ENCODE results near the gene MAP2K5.

MAP2K5 gene

DNA sequence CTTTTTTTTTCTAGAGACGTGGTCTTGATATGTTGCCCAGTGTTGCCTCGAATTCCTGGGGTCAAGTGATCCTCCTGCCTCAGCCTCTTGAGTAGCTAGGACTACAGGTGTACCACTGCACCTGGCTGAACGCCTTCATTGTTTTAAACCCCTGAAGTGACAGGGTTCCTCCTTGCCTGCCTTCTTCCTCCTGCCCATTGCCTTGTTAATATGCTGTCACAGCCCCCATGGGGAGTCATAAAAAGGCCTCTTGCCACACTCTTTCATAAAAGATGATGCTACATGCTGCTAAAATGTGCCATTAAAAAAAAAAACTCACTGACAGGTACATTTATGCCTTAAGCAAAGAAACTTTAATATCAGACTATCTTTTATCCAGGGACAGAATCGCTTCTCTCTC, 166.0 kb downstream of the MAP2K5 start:
- Histone ChIP-seq H3K4me2 (ENCODE audit: insufficient read depth, low read length, poor library complexity, severe bottlenecking) (no peak overlapping the region), H2BK12ac (ENCODE audit: low read length) (no peak overlapping the region), H2BK120ac (ENCODE audit: low read depth, low read length) (no peak overlapping the region), H2BK15ac (ENCODE audit: low read length) (no peak overlapping the region), H3K4me1 (ENCODE audit: control insufficient read depth in 2 of 2, insufficient read depth in 1 of 2, low read depth in 1 of 2, low read length in 2 of 2) (peaks cover 2 to 12% of the 10 kb centered on the region in 2 donors), H3K27ac (replicated peaks; ENCODE audit: low read length) (no peak overlapping the region), H4K91ac (ENCODE audit: low read depth, low read length, poor library complexity) (no peak overlapping the region), H3K9me3 (replicated peaks in 1 of 2; ENCODE audit: control insufficient read depth in 2 of 2, insufficient read depth in 1 of 2, low read depth in 1 of 2, low read length in 2 of 2) (no peaks in the 10 kb centered on the region), H3K9ac (ENCODE audit: low read depth, low read length, poor library complexity) (no peak overlapping the region), H3K4ac (ENCODE audit: low read length) (no peak overlapping the region), H3K14ac (ENCODE audit: low read length) (no peak overlapping the region), H3K27me3 (ENCODE audit: control insufficient read depth in 3 of 3, insufficient read depth in 3 of 3, low read depth in 1 of 3, low read length in 3 of 3) (no peaks in the 10 kb centered on the region), H3K23ac (ENCODE audit: low read depth, low read length, poor library complexity) (no peak overlapping the region), H2AFZ (ENCODE audit: low read length) (no peak overlapping the region), H3K4me3 (ENCODE audit: low read length in 2 of 2) (no peak overlapping the region), H2AK5ac (ENCODE audit: low read depth, low read length) (no peak overlapping the region), H3K79me1 (ENCODE audit: low read depth, low read length) (no peaks in the 10 kb centered on the region), H3K18ac (ENCODE audit: low read length) (no peak overlapping the region), H3K36me3 (replicated peaks in 1 of 2; ENCODE audit: control insufficient read depth in 2 of 2, insufficient read depth in 2 of 2, low read length in 2 of 2) (no peaks in the 10 kb centered on the region), H2BK5ac (ENCODE audit: low read length) (no peak overlapping the region), H4K8ac (ENCODE audit: low read depth, low read length) (no peak overlapping the region)
- no peak for DNase-seq (ENCODE audit: low spot score)
- WGBS, 2 donors (ENCODE audit: extremely low coverage in 2 of 2, insufficient read length in 2 of 2, insufficient replicate concordance in 1 of 2), result no CpG with 5 or more reads among the region's 4 CpGs

DNA sequence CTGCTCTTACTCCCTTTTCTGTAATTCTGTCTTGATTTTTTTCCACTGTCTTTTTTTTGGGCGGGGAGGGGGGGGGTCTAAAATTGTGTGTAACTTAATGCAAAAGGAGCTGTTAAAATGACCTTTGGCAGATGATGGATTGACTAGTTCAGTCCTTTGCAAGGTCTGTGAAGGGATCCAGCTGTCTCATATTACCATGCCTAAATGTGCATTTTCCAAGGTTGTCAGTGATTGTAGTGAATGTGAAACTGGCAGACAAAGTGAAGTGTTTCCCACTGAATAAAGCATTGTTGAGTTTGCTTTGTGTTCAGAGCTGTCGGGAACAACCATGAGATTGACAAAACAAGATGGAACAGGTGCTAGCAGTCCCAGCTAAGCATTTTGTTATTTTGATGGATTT, 172.7 kb downstream of the MAP2K5 start:
- Histone ChIP-seq H4K91ac (ENCODE audit: low read depth, low read length, poor library complexity) (no peak overlapping the region), H3K14ac (ENCODE audit: low read length) (no peak overlapping the region), H2AFZ (ENCODE audit: low read length) (no peak overlapping the region), H3K4ac (ENCODE audit: low read length) (no peak overlapping the region), H3K4me1 (ENCODE audit: control insufficient read depth in 2 of 2, insufficient read depth in 1 of 2, low read depth in 1 of 2, low read length in 2 of 2) (peaks cover 3 to 20% of the 10 kb centered on the region in 2 donors), H4K8ac (ENCODE audit: low read depth, low read length) (no peak overlapping the region), H2BK120ac (ENCODE audit: low read depth, low read length) (no peak overlapping the region), H3K4me2 (ENCODE audit: insufficient read depth, low read length, poor library complexity, severe bottlenecking) (no peak overlapping the region), H3K36me3 (replicated peaks in 1 of 2; ENCODE audit: control insufficient read depth in 2 of 2, insufficient read depth in 2 of 2, low read length in 2 of 2) (no peaks in the 10 kb centered on the region), H3K79me1 (ENCODE audit: low read depth, low read length) (no peaks in the 10 kb centered on the region), H3K9me3 (replicated peaks in 1 of 2; ENCODE audit: control insufficient read depth in 2 of 2, insufficient read depth in 1 of 2, low read depth in 1 of 2, low read length in 2 of 2) (no peaks in the 10 kb centered on the region), H2AK5ac (ENCODE audit: low read depth, low read length) (no peak overlapping the region), H3K18ac (ENCODE audit: low read length) (no peak overlapping the region), H3K27ac (replicated peaks; ENCODE audit: low read length) (no peak overlapping the region), H3K4me3 (ENCODE audit: low read length in 2 of 2) (no peak overlapping the region), H3K23ac (ENCODE audit: low read depth, low read length, poor library complexity) (no peak overlapping the region), H2BK15ac (ENCODE audit: low read length) (no peak overlapping the region), H2BK12ac (ENCODE audit: low read length) (no peak overlapping the region), H2BK5ac (ENCODE audit: low read length) (no peak overlapping the region), H3K9ac (ENCODE audit: low read depth, low read length, poor library complexity) (no peak overlapping the region), H3K27me3 (ENCODE audit: control insufficient read depth in 3 of 3, insufficient read depth in 3 of 3, low read depth in 1 of 3, low read length in 3 of 3) (no peaks in the 10 kb centered on the region)
- no peak for DNase-seq (ENCODE audit: low spot score)
- WGBS, 2 donors (ENCODE audit: extremely low coverage in 2 of 2, insufficient read length in 2 of 2, insufficient replicate concordance in 1 of 2), result no CpG with 5 or more reads among the region's 2 CpGs

DNA sequence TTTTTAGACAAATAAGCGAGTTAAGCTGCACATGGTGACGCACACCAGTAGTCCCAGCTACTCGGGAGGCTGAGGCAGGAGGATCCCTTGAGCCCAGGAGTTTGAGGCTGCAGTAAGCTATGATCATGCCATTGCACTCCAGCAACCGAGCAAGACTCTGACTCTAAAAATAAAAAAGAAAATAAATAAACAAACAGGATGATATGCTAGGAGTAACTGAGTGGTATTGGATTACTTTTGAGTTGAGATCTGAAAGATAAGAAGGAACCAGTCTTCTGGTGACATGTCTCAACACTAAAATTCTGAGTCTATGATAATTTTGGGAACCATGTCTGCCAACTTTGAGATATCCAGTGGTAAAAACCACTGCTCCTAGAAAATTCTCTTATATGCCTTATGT, 173.7 kb downstream of the MAP2K5 start:
- Histone ChIP-seq H3K27ac (replicated peaks; ENCODE audit: low read length) (no peak overlapping the region), H3K36me3 (replicated peaks in 1 of 2; ENCODE audit: control insufficient read depth in 2 of 2, insufficient read depth in 2 of 2, low read length in 2 of 2) (no peaks in the 10 kb centered on the region), H3K27me3 (ENCODE audit: control insufficient read depth in 3 of 3, insufficient read depth in 3 of 3, low read depth in 1 of 3, low read length in 3 of 3) (no peaks in the 10 kb centered on the region), H2AK5ac (ENCODE audit: low read depth, low read length) (no peak overlapping the region), H3K4me1 (ENCODE audit: control insufficient read depth in 2 of 2, insufficient read depth in 1 of 2, low read depth in 1 of 2, low read length in 2 of 2) (peaks cover 3 to 20% of the 10 kb centered on the region in 2 donors), H3K79me1 (ENCODE audit: low read depth, low read length) (no peaks in the 10 kb centered on the region), H3K9ac (ENCODE audit: low read depth, low read length, poor library complexity) (no peak overlapping the region), H3K9me3 (replicated peaks in 1 of 2; ENCODE audit: control insufficient read depth in 2 of 2, insufficient read depth in 1 of 2, low read depth in 1 of 2, low read length in 2 of 2) (no peaks in the 10 kb centered on the region), H3K18ac (ENCODE audit: low read length) (no peak overlapping the region), H3K14ac (ENCODE audit: low read length) (no peak overlapping the region), H2BK5ac (ENCODE audit: low read length) (no peak overlapping the region), H4K8ac (ENCODE audit: low read depth, low read length) (no peak overlapping the region), H3K4me3 (ENCODE audit: low read length in 2 of 2) (no peak overlapping the region), H3K23ac (ENCODE audit: low read depth, low read length, poor library complexity) (no peak overlapping the region), H2AFZ (ENCODE audit: low read length) (no peak overlapping the region), H2BK12ac (ENCODE audit: low read length) (no peak overlapping the region), H2BK120ac (ENCODE audit: low read depth, low read length) (no peak overlapping the region), H2BK15ac (ENCODE audit: low read length) (no peak overlapping the region), H3K4ac (ENCODE audit: low read length) (no peak overlapping the region), H4K91ac (ENCODE audit: low read depth, low read length, poor library complexity) (no peak overlapping the region), H3K4me2 (ENCODE audit: insufficient read depth, low read length, poor library complexity, severe bottlenecking) (no peak overlapping the region)
- no peak for DNase-seq (ENCODE audit: low spot score)
- WGBS, 2 donors (ENCODE audit: extremely low coverage in 2 of 2, insufficient read length in 2 of 2, insufficient replicate concordance in 1 of 2), result no CpG with 5 or more reads among the region's 4 CpGs

DNA sequence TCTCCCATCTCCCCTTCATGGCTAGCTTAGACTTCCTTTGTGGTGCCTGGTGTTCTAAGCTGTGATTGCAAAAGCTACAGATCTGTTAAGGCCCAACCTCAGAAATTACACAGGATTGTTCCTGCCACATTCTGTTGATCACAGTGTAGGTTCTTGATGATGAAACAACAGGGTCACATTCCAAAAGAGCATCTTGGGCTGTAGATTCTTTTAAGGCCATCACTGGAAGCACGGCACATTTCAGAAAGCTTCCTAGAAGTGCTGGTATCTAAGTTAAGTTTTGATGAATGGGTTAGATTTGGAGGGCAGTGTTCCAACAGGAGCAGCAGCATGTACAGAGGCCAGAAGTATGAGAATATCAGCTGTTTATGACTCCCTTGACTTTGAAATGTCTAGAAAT, 175.3 kb downstream of the MAP2K5 start:
- Histone ChIP-seq H3K18ac (ENCODE audit: low read length) (peak overlapping the region; percentile 46), H2BK120ac (ENCODE audit: low read depth, low read length) (no peak overlapping the region), H3K27me3 (ENCODE audit: control insufficient read depth in 3 of 3, insufficient read depth in 3 of 3, low read depth in 1 of 3, low read length in 3 of 3) (no peaks in the 10 kb centered on the region), H3K4me2 (ENCODE audit: insufficient read depth, low read length, poor library complexity, severe bottlenecking) (no peak overlapping the region), H3K4me3 (ENCODE audit: low read length in 2 of 2) (no peak overlapping the region), H3K36me3 (replicated peaks in 1 of 2; ENCODE audit: control insufficient read depth in 2 of 2, insufficient read depth in 2 of 2, low read length in 2 of 2) (no peaks in the 10 kb centered on the region), H2BK15ac (ENCODE audit: low read length) (no peak overlapping the region), H3K79me1 (ENCODE audit: low read depth, low read length) (no peaks in the 10 kb centered on the region), H2AK5ac (ENCODE audit: low read depth, low read length) (no peak overlapping the region), H2BK5ac (ENCODE audit: low read length) (no peak overlapping the region), H2AFZ (ENCODE audit: low read length) (no peak overlapping the region), H4K8ac (ENCODE audit: low read depth, low read length) (no peak overlapping the region), H3K4me1 (ENCODE audit: control insufficient read depth in 2 of 2, insufficient read depth in 1 of 2, low read depth in 1 of 2, low read length in 2 of 2) (peaks cover 4 to 20% of the 10 kb centered on the region in 2 donors), H3K14ac (ENCODE audit: low read length) (no peak overlapping the region), H3K4ac (ENCODE audit: low read length) (no peak overlapping the region), H4K91ac (ENCODE audit: low read depth, low read length, poor library complexity) (no peak overlapping the region), H3K23ac (ENCODE audit: low read depth, low read length, poor library complexity) (no peak overlapping the region), H3K9me3 (replicated peaks in 1 of 2; ENCODE audit: control insufficient read depth in 2 of 2, insufficient read depth in 1 of 2, low read depth in 1 of 2, low read length in 2 of 2) (no peaks in the 10 kb centered on the region), H3K9ac (ENCODE audit: low read depth, low read length, poor library complexity) (no peak overlapping the region), H3K27ac (replicated peaks; ENCODE audit: low read length) (no peak overlapping the region), H2BK12ac (ENCODE audit: low read length) (no peak overlapping the region)
- no CpG with 5 or more reads among the region's 1 CpG for WGBS, 2 donors (ENCODE audit: extremely low coverage in 2 of 2, insufficient read length in 2 of 2, insufficient replicate concordance in 1 of 2)
- DNase-seq (ENCODE audit: low spot score), result no peak

All from neuronal stem cell (in vitro differentiated cells).